WTC11 (cell line): ENCODE results near the gene TNRC6C. TPM values are rescaled to one million over a fixed set of nuclear protein-coding genes. Genes with fewer than 3 reads are reported as not detected.

ENCODE experiments used
- ATAC-seq: fragments of 200-7000 bp; cut with Tn5 transposase; 2 replicates; pipeline ENCODE4 v1.10.0; 2021; ENCODE audit warnings: mild to moderate bottlenecking, moderate library complexity
- CTCF ChIA-PET: fragments of 300-600 bp; sonication (Branson Sonifier 250); formaldehyde crosslinking; loops from one replicate; lab custom pipeline; 2021; ENCODE audit warnings: antibody characterized with exemption; lab: Charles Lee
- POLR2A ChIA-PET: fragments of 350-600 bp; sonication (Branson Sonifier 250); formaldehyde crosslinking; loops from one replicate; lab custom pipeline; 2021; ENCODE audit warnings: antibody characterized with exemption; lab: Charles Lee
- DNase-seq: peaks from one replicate; pipeline ENCODE4 v3.0.0; 2021; ENCODE audit warnings: low spot score
- H3K27ac Mint-ChIP-seq: 2 replicates; pipeline ENCODE4 v1.8.0; 2021; ENCODE audit warnings: mixed read lengths
- H3K27me3 Mint-ChIP-seq: 2 replicates; pipeline ENCODE4 v1.8.0; 2021; ENCODE audit warnings: low read depth, mild to moderate bottlenecking, moderate library complexity, mixed read lengths
- H3K36me3 Mint-ChIP-seq: 2 replicates; pipeline ENCODE4 v1.8.0; 2021; ENCODE audit warnings: mixed read lengths
- H3K4me1 Mint-ChIP-seq: 2 replicates; pipeline ENCODE4 v1.8.0; 2022; ENCODE audit warnings: mixed read lengths
- H3K4me3 Mint-ChIP-seq: 2 replicates; pipeline ENCODE4 v1.8.0; 2021; ENCODE audit warnings: mild to moderate bottlenecking, moderate library complexity, mixed read lengths
- H3K9me3 Mint-ChIP-seq: 2 replicates; pipeline ENCODE4 v1.8.0; 2021; ENCODE audit warnings: mixed read lengths
- AFF4 ChIP-seq: sonication (generic); formaldehyde crosslinking; IDR thresholded peaks from 2 replicates; pipeline ENCODE4 v1.8.1; 2023; ENCODE audit warnings: mild to moderate bottlenecking, missing genetic modification reagents, borderline replicate concordance
- CDX4 ChIP-seq: fragments of 250-450 bp; sonication (Bioruptor Pico); IDR thresholded peaks from 2 replicates; pipeline ENCODE4 v1.9.0; 2021; ENCODE audit warnings: moderate library complexity, mild to moderate bottlenecking, inconsistent platforms, borderline replicate concordance
- CREM ChIP-seq: sonication (generic); formaldehyde crosslinking; IDR thresholded peaks from 2 replicates; pipeline ENCODE4 v1.8.1; 2022; ENCODE audit warnings: mild to moderate bottlenecking, missing genetic modification reagents, moderate library complexity
- ELF4 ChIP-seq: sonication (generic); formaldehyde crosslinking; IDR thresholded peaks from 2 replicates; pipeline ENCODE4 v1.8.1; 2022; ENCODE audit warnings: low read depth, mild to moderate bottlenecking, moderate library complexity, missing genetic modification reagents
- ESRRA ChIP-seq: sonication (generic); formaldehyde crosslinking; IDR thresholded peaks from 2 replicates; pipeline ENCODE4 v1.8.1; 2022; ENCODE audit warnings: mild to moderate bottlenecking, missing genetic modification reagents, borderline replicate concordance
- GABPB1 ChIP-seq: sonication (generic); formaldehyde crosslinking; IDR thresholded peaks from 2 replicates; pipeline ENCODE4 v1.8.1; 2023; ENCODE audit warnings: mild to moderate bottlenecking, missing genetic modification reagents
- GTF2I ChIP-seq: fragments of 250-450 bp; sonication (Bioruptor Pico); conservative IDR thresholded peaks from 2 replicates; pipeline ENCODE4 v1.4.0; 2021; ENCODE audit warnings: mild to moderate bottlenecking
- IRF1 ChIP-seq: sonication (generic); formaldehyde crosslinking; IDR thresholded peaks from 2 replicates; pipeline ENCODE4 v1.8.0; 2023; ENCODE audit warnings: missing genetic modification reagents
- JAZF1 ChIP-seq: fragments of 250-450 bp; sonication (Bioruptor Pico); IDR thresholded peaks from 2 replicates; pipeline ENCODE4 v1.9.0; 2021; ENCODE audit warnings: moderate library complexity, mild to moderate bottlenecking, inconsistent platforms
- JUN ChIP-seq: sonication (generic); formaldehyde crosslinking; IDR thresholded peaks from 2 replicates; pipeline ENCODE4 v1.8.0; 2023; ENCODE audit warnings: mild to moderate bottlenecking, missing genetic modification reagents
- KAT7 ChIP-seq: sonication (generic); formaldehyde crosslinking; IDR thresholded peaks from 2 replicates; pipeline ENCODE4 v1.8.1; 2023; ENCODE audit warnings: missing genetic modification reagents, mild to moderate bottlenecking, borderline replicate concordance
- MYBL2 ChIP-seq: sonication (generic); formaldehyde crosslinking; IDR thresholded peaks from 2 replicates; pipeline ENCODE4 v1.8.1; 2023; ENCODE audit warnings: mild to moderate bottlenecking, moderate library complexity, missing genetic modification reagents
- NFE2L1 ChIP-seq: sonication (generic); formaldehyde crosslinking; IDR thresholded peaks from 2 replicates; pipeline ENCODE4 v1.8.1; 2023; ENCODE audit warnings: missing genetic modification reagents
- OVOL2 ChIP-seq: fragments of 250-450 bp; sonication (Bioruptor Pico); IDR thresholded peaks from 2 replicates; pipeline ENCODE4 v1.9.0; 2021; ENCODE audit warnings: mild to moderate bottlenecking, borderline replicate concordance
- PRRX2 ChIP-seq: fragments of 250-450 bp; sonication (Bioruptor Pico); IDR thresholded peaks from 2 replicates; pipeline ENCODE4 v1.8.0; 2021; ENCODE audit warnings: mild to moderate bottlenecking
- TEAD4 ChIP-seq: sonication (generic); formaldehyde crosslinking; IDR thresholded peaks from 2 replicates; pipeline ENCODE4 v1.8.0; 2022; ENCODE audit warnings: mild to moderate bottlenecking, missing genetic modification reagents
- ZNF121 ChIP-seq: sonication (generic); formaldehyde crosslinking; IDR thresholded peaks from 2 replicates; pipeline ENCODE4 v1.8.0; 2023; ENCODE audit warnings: missing genetic modification reagents
- ZNF263 ChIP-seq: sonication (generic); formaldehyde crosslinking; IDR thresholded peaks from 2 replicates; pipeline ENCODE4 v1.8.1; 2022; ENCODE audit warnings: low read depth, mild to moderate bottlenecking, moderate library complexity, missing genetic modification reagents
- total RNA-seq: library from RNA; stranded (reverse); gene quantifications from 3 replicates; pipeline ENCODE4 v1.2.3, GENCODE V29; 2021
- TF ChIP-seq, protein P1 (sequence below): fragments of 250-450 bp; sonication (Bioruptor Pico); IDR thresholded peaks from 2 replicates; pipeline ENCODE4 v1.9.0; 2021; ENCODE audit warnings: mild to moderate bottlenecking, borderline replicate concordance
- TF ChIP-seq, protein P2 (sequence below): sonication (generic); formaldehyde crosslinking; IDR thresholded peaks from 2 replicates; pipeline ENCODE4 v1.8.0; 2023; ENCODE audit warnings: missing genetic modification reagents, mild to moderate bottlenecking, borderline replicate concordance

Gene TNRC6C
- total RNA-seq, 1 experiment from 2014 or later = 52.3 TPM

DNA sequence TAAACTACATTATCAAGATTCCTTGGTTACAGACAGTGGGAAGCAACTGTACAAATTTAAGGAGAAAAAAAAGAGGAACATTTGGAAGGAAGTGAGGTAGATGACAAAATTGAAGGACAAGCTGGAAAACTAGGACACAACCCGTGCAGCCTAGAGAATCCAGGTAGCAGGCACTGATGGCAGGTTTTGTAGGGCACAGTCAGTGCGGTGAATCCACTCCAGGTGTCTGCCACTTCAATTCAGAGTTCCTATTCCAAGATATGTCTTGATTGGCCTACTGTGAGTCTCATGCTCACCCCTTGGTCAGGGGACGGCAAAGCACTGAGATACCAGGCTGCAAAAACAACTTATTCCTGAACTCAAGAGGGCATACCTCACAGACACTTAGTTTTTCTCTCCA lies 37.8 kb downstream of the TNRC6C start (continued):
- TF ChIP-seq, protein P1, sequence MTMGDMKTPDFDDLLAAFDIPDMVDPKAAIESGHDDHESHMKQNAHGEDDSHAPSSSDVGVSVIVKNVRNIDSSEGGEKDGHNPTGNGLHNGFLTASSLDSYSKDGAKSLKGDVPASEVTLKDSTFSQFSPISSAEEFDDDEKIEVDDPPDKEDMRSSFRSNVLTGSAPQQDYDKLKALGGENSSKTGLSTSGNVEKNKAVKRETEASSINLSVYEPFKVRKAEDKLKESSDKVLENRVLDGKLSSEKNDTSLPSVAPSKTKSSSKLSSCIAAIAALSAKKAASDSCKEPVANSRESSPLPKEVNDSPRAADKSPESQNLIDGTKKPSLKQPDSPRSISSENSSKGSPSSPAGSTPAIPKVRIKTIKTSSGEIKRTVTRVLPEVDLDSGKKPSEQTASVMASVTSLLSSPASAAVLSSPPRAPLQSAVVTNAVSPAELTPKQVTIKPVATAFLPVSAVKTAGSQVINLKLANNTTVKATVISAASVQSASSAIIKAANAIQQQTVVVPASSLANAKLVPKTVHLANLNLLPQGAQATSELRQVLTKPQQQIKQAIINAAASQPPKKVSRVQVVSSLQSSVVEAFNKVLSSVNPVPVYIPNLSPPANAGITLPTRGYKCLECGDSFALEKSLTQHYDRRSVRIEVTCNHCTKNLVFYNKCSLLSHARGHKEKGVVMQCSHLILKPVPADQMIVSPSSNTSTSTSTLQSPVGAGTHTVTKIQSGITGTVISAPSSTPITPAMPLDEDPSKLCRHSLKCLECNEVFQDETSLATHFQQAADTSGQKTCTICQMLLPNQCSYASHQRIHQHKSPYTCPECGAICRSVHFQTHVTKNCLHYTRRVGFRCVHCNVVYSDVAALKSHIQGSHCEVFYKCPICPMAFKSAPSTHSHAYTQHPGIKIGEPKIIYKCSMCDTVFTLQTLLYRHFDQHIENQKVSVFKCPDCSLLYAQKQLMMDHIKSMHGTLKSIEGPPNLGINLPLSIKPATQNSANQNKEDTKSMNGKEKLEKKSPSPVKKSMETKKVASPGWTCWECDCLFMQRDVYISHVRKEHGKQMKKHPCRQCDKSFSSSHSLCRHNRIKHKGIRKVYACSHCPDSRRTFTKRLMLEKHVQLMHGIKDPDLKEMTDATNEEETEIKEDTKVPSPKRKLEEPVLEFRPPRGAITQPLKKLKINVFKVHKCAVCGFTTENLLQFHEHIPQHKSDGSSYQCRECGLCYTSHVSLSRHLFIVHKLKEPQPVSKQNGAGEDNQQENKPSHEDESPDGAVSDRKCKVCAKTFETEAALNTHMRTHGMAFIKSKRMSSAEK = no peak
- TF ChIP-seq ZNF263 (CRISPR knock-in tag) = no peak

DNA sequence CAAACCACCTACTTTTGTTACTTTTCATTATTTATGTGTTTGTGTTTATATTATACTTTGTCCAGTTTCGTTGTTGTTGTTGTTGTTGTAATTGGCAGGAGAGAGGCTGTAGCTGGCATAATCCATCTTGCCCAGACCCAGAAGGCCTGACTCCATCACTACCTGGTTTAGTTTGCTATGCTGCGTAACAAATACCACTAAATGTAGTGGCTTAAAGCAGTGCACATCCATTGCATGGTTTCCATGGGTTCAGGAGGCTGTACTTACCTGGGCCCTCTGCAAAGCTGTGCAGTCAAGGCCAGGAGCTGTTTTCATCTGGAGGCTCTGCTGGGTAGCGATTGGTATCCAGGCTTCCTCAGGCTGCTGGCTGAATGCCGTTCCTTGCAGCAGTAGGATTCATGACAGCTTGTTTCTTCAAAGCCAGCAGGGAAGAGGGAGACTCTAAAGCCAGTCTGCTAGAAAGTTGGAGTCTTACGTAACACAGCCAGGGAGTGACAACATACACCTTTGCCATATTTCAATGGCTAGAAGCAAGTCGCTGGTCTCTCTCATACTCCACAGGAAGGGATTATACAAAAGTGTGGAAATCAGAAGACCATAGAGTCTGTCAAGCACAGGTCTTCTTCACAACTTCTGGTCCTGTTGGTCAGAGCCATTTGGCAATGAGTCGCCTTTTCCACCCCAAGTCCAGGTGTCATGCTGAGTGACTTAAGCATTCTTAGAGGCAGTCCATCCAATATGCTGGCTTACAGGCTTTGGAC lies 41.1 kb downstream of the TNRC6C start:
- peak; percentile 78 for TF ChIP-seq GABPB1
- TF ChIP-seq, protein P2, sequence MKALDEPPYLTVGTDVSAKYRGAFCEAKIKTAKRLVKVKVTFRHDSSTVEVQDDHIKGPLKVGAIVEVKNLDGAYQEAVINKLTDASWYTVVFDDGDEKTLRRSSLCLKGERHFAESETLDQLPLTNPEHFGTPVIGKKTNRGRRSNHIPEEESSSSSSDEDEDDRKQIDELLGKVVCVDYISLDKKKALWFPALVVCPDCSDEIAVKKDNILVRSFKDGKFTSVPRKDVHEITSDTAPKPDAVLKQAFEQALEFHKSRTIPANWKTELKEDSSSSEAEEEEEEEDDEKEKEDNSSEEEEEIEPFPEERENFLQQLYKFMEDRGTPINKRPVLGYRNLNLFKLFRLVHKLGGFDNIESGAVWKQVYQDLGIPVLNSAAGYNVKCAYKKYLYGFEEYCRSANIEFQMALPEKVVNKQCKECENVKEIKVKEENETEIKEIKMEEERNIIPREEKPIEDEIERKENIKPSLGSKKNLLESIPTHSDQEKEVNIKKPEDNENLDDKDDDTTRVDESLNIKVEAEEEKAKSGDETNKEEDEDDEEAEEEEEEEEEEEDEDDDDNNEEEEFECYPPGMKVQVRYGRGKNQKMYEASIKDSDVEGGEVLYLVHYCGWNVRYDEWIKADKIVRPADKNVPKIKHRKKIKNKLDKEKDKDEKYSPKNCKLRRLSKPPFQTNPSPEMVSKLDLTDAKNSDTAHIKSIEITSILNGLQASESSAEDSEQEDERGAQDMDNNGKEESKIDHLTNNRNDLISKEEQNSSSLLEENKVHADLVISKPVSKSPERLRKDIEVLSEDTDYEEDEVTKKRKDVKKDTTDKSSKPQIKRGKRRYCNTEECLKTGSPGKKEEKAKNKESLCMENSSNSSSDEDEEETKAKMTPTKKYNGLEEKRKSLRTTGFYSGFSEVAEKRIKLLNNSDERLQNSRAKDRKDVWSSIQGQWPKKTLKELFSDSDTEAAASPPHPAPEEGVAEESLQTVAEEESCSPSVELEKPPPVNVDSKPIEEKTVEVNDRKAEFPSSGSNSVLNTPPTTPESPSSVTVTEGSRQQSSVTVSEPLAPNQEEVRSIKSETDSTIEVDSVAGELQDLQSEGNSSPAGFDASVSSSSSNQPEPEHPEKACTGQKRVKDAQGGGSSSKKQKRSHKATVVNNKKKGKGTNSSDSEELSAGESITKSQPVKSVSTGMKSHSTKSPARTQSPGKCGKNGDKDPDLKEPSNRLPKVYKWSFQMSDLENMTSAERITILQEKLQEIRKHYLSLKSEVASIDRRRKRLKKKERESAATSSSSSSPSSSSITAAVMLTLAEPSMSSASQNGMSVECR (CRISPR knock-in tag) = no peak
- TF ChIP-seq, all 79 proteins: peak for 1
- POLR2A ChIA-PET = no interaction called here
- CTCF ChIA-PET = no interaction called here
- DNase-seq (no peak), ATAC-seq (no peak)
- Mint-ChIP-seq H3K27me3 (no peaks in the 10 kb centered on the region), H3K27ac (peak overlapping the region; percentile 42; the same call in 1 of the 2 replicates), H3K4me1 (peaks cover 65% of the 10 kb centered on the region), H3K4me3 (no peak overlapping the region), H3K36me3 (0 out of 2 replicates have a peak, but pooled peaks cover 3% of the 10 kb centered on the region), H3K9me3 (no peaks in the 10 kb centered on the region)

DNA sequence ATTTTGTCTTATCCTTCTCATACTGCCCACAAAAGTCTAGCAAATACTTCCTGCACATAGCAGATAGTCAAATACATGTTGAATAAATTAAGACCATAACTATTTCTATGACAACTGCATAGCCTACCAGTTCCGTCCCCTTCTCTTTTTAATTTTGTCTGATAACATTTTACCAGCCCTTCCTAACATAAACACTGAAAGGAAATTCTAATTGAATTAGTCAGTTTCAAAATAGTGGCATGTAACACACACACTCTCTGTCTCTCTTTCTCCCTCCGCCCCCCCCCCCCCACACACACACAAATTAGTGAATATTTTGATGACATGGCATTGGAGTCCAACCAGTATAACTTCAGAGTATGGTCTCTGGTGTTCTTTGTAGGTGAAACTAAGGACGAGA lies 41.8 kb downstream of the TNRC6C start:
- CTCF ChIA-PET = no interaction called here
- H3K4me1 Mint-ChIP-seq = peaks cover 58% of the 10 kb centered on the region
- no peak overlapping the region for H3K4me3 Mint-ChIP-seq
- no peaks in the 10 kb centered on the region for H3K27me3 Mint-ChIP-seq
- POLR2A ChIA-PET = no interaction called here
- DNase-seq = no peak
- no peaks in the 10 kb centered on the region for H3K9me3 Mint-ChIP-seq
- H3K27ac Mint-ChIP-seq = no peak overlapping the region
- ATAC-seq = no peak
- peaks cover 4% of the 10 kb centered on the region for H3K36me3 Mint-ChIP-seq
- TF ChIP-seq OVOL2 (CRISPR knock-in tag) (no peak), JUN (no peak), GTF2I (CRISPR knock-in tag) (no peak), PRRX2 (CRISPR knock-in tag) (no peak), CDX4 (CRISPR knock-in tag) (no peak), ZNF121 (CRISPR knock-in tag) (no peak), TEAD4 (CRISPR knock-in tag) (no peak), AFF4 (CRISPR knock-in tag) (no peak), MYBL2 (CRISPR knock-in tag) (no peak), ESRRA (CRISPR knock-in tag) (no peak), KAT7 (CRISPR knock-in tag) (no peak), ELF4 (no peak), IRF1 (CRISPR knock-in tag) (no peak), JAZF1 (CRISPR knock-in tag) (no peak), CREM (no peak), NFE2L1 (CRISPR knock-in tag) (no peak)
